H9 (cell line): Measurements from ENCODE around the gene MRAS. TPM values are rescaled to one million over a fixed set of nuclear protein-coding genes. Genes with fewer than 3 reads are reported as not detected.

Source experiments
- DNase-seq: peaks from one replicate; pipeline ENCODE4 v3.0.0-alpha.2; 2017
- H2AFZ ChIP-seq: one replicate; pipeline ENCODE4 v1.6.1; 2013; ENCODE audit warnings: mild to moderate bottlenecking, low read length, control low read depth, moderate library complexity
- H2AK5ac ChIP-seq: 2 replicates; pipeline ENCODE4 v1.6.1; 2013; ENCODE audit warnings: low read length, control low read depth, mixed read lengths; ENCODE audit not compliant: insufficient read length
- H2BK120ac ChIP-seq: one replicate; pipeline ENCODE4 v1.6.1; 2013; ENCODE audit warnings: low read depth, mild to moderate bottlenecking, low read length, control low read depth, inconsistent platforms; ENCODE audit not compliant: poor library complexity, severe bottlenecking
- H2BK12ac ChIP-seq: 2 replicates; pipeline ENCODE4 v1.6.1; 2013; ENCODE audit warnings: low read length, control low read depth, mixed read lengths, low read depth; ENCODE audit not compliant: insufficient read length
- H2BK15ac ChIP-seq: 2 replicates; pipeline ENCODE4 v1.6.1; 2013; ENCODE audit warnings: low read depth, low read length, control low read depth
- H2BK20ac ChIP-seq: one replicate; pipeline ENCODE4 v1.6.1; 2013; ENCODE audit warnings: low read depth, mild to moderate bottlenecking, low read length, control low read depth, inconsistent platforms; ENCODE audit not compliant: poor library complexity, severe bottlenecking
- H2BK5ac ChIP-seq: 2 replicates; pipeline ENCODE4 v1.6.1; 2013; ENCODE audit warnings: low read length, control low read depth, mixed read lengths; ENCODE audit not compliant: insufficient read length
- H3K14ac ChIP-seq: 2 replicates; pipeline ENCODE4 v1.6.1; 2013; ENCODE audit warnings: low read length, control low read depth; ENCODE audit not compliant: insufficient read depth
- H3K18ac ChIP-seq: 2 replicates; pipeline ENCODE4 v1.6.1; 2013; ENCODE audit warnings: low read depth, mild to moderate bottlenecking, mixed read lengths, low read length, control low read depth; ENCODE audit not compliant: insufficient read length
- H3K23ac ChIP-seq: 2 replicates; pipeline ENCODE4 v1.6.1; 2013; ENCODE audit warnings: low read length, control low read depth, mixed read lengths, low read depth; ENCODE audit not compliant: insufficient read length
- H3K23me2 ChIP-seq: 2 replicates; pipeline ENCODE4 v1.6.1; 2013; ENCODE audit warnings: low read depth, mild to moderate bottlenecking, mixed read lengths, low read length, control low read depth; ENCODE audit not compliant: insufficient read length, poor library complexity, severe bottlenecking
- H3K27ac ChIP-seq: 2 replicates; pipeline ENCODE4 v1.5.1; 2013; ENCODE audit warnings: low read length, control low read depth, mixed read lengths, low read depth; ENCODE audit not compliant: insufficient read length
- H3K27me3 ChIP-seq: 2 replicates; pipeline ENCODE4 v1.6.1; 2013; ENCODE audit warnings: low read length, control low read depth, inconsistent platforms; ENCODE audit not compliant: insufficient read depth
- H3K4ac ChIP-seq: 2 replicates; pipeline ENCODE4 v1.6.1; 2013; ENCODE audit warnings: low read depth, mild to moderate bottlenecking, control low read depth, inconsistent platforms, low read length, moderate library complexity
- H3K4me1 ChIP-seq: 2 replicates; pipeline ENCODE4 v1.6.1; 2013; ENCODE audit warnings: low read length, control low read depth, inconsistent platforms; ENCODE audit not compliant: insufficient read depth
- H3K4me2 ChIP-seq: 2 replicates; pipeline ENCODE4 v1.6.1; 2013; ENCODE audit warnings: low read length, control low read depth, mixed read lengths; ENCODE audit not compliant: insufficient read length, insufficient read depth
- H3K56ac ChIP-seq: 2 replicates; pipeline ENCODE4 v1.6.1; 2013; ENCODE audit warnings: low read depth, mild to moderate bottlenecking, mixed read lengths, low read length, control low read depth; ENCODE audit not compliant: insufficient read length
- H3K79me1 ChIP-seq: 2 replicates; pipeline ENCODE4 v1.6.1; 2013; ENCODE audit warnings: low read depth, mild to moderate bottlenecking, moderate library complexity, low read length, control low read depth, inconsistent platforms; ENCODE audit not compliant: insufficient read depth, poor library complexity, severe bottlenecking
- H3K79me2 ChIP-seq: 2 replicates; pipeline ENCODE4 v1.6.1; 2013; ENCODE audit warnings: low read length, control low read depth, inconsistent platforms; ENCODE audit not compliant: insufficient read depth
- H3K9ac ChIP-seq: 2 replicates; pipeline ENCODE4 v1.6.1; 2013; ENCODE audit warnings: low read length, control low read depth, mixed read lengths; ENCODE audit not compliant: insufficient read length; ENCODE audit errors: extremely low read depth
- H3K9me3 ChIP-seq: one replicate; pipeline ENCODE4 v1.6.1; 2013; ENCODE audit warnings: low read depth, low read length, inconsistent platforms; ENCODE audit not compliant: control insufficient read depth
- H3T11ph ChIP-seq: one replicate; pipeline ENCODE4 v1.6.1; 2013; ENCODE audit warnings: mild to moderate bottlenecking, low read length, control low read depth, inconsistent platforms
- H4K20me1 ChIP-seq: one replicate; pipeline ENCODE4 v1.6.1; 2013; ENCODE audit not compliant: control insufficient read depth, insufficient read length, insufficient read depth
- H4K5ac ChIP-seq: 2 replicates; pipeline ENCODE4 v1.6.1; 2013; ENCODE audit warnings: low read depth, mild to moderate bottlenecking, mixed read lengths, low read length, control low read depth; ENCODE audit not compliant: insufficient read length
- H4K8ac ChIP-seq: replicated peaks from 2 replicates; pipeline ENCODE4 v1.6.1; 2013; ENCODE audit warnings: low read length, control low read depth, mixed read lengths, low read depth; ENCODE audit not compliant: insufficient read length
- H4K91ac ChIP-seq: 2 replicates; pipeline ENCODE4 v1.6.1; 2013; ENCODE audit warnings: low read depth, mild to moderate bottlenecking, moderate library complexity, mixed read lengths, low read length, control low read depth; ENCODE audit not compliant: insufficient read length
- H3K27ac Mint-ChIP-seq, 3 experiments: 2 replicates in 2 of 3; 3 replicates in 1 of 3; pipeline ENCODE4 v1.8.0; 2020 to 2021; ENCODE audit warnings: mixed read lengths in 3 of 3, mild to moderate bottlenecking in 1 of 3, moderate library complexity in 1 of 3
- H3K27me3 Mint-ChIP-seq: 2 replicates; pipeline ENCODE4 v1.8.0; 2021; ENCODE audit warnings: low read depth, mild to moderate bottlenecking, moderate library complexity, mixed read lengths
- H3K36me3 Mint-ChIP-seq, 3 experiments: 2 replicates in 2 of 3; 3 replicates in 1 of 3; pipeline ENCODE4 v1.8.0; 2020 to 2021; ENCODE audit warnings: low read depth in 3 of 3, mixed read lengths in 3 of 3; ENCODE audit not compliant: insufficient read depth in 1 of 3
- H3K4me1 Mint-ChIP-seq, 2 experiments: 2 replicates each; pipeline ENCODE4 v1.8.0; 2020; ENCODE audit warnings: mixed read lengths in 2 of 2
- H3K4me3 Mint-ChIP-seq, 2 experiments: 2 replicates in 1 of 2; 3 replicates in 1 of 2; pipeline ENCODE4 v1.8.0; 2020 to 2021; ENCODE audit warnings: mild to moderate bottlenecking in 2 of 2, mixed read lengths in 2 of 2, moderate library complexity in 1 of 2
- H3K9me3 Mint-ChIP-seq, 2 experiments: 2 replicates in 1 of 2; 3 replicates in 1 of 2; pipeline ENCODE4 v1.8.0; 2020; ENCODE audit warnings: mild to moderate bottlenecking in 2 of 2, mixed read lengths in 2 of 2, moderate library complexity in 1 of 2
- CTCF ChIP-seq: fragments of 200-600 bp; sonication (generic); conservative IDR thresholded peaks from 3 replicates; pipeline ENCODE4 v1.8.0; 2021; ENCODE audit warnings: antibody characterized with exemption, mild to moderate bottlenecking
- total RNA-seq: library from RNA; stranded (reverse); gene quantifications from 2 replicates; pipeline ENCODE4 v1.2.1, GENCODE V29; 2021

MRAS gene
- total RNA-seq, 1 experiment from 2014 or later = 10.9 TPM

- Histone ChIP-seq H3K18ac (no peak overlapping the region), H4K5ac (no peak overlapping the region), H2BK120ac (no peak overlapping the region), H2BK20ac (no peak overlapping the region), H3K9ac (no peak overlapping the region), H4K20me1 (no peaks in the 10 kb centered on the region), H3K14ac (no peak overlapping the region), H3K27me3 (no peaks in the 10 kb centered on the region), H3K9me3 (no peaks in the 10 kb centered on the region), H3K27ac (no peak overlapping the region), H3K23me2 (no peaks in the 10 kb centered on the region), H3K4me2 (no peak overlapping the region), H3K79me2 (no peaks in the 10 kb centered on the region), H2AFZ (no peak overlapping the region), H2BK15ac (no peak overlapping the region), H3K23ac (no peak overlapping the region), H4K8ac (no peak overlapping the region), H2BK5ac (no peak overlapping the region), H3K4me1 (no peaks in the 10 kb centered on the region), H2AK5ac (no peak overlapping the region), H3K79me1 (no peaks in the 10 kb centered on the region), H4K91ac (no peak overlapping the region), H3K56ac (no peak overlapping the region), H3K4ac (no peak overlapping the region), H2BK12ac (no peak overlapping the region), H3T11ph (no peak overlapping the region)
- peaks cover 17 to 21% of the 10 kb centered on the region in 2 experiments for H3K4me1 Mint-ChIP-seq
- no peak overlapping the region for H3K4me3 Mint-ChIP-seq
- no peak overlapping the region; a peak in 1 of 7 replicates for H3K27ac Mint-ChIP-seq
- TF ChIP-seq CTCF = no peak
- H3K9me3 Mint-ChIP-seq = no peaks in the 10 kb centered on the region
- no peak for DNase-seq
- peaks cover 3% of the 10 kb centered on the region for H3K27me3 Mint-ChIP-seq
- H3K36me3 Mint-ChIP-seq = peaks cover 0 to 1% (median 0%) of the 10 kb centered on the region in 3 experiments; a peak in 2 of 7 replicates
Observed at GRCh38 chr3:138354376-138354775, 6.0 kb downstream of the MRAS start.
